ENCODE measurements around the gene SLC6A12. TPM values are rescaled to one million over a fixed set of nuclear protein-coding genes. Genes with fewer than 3 reads are reported as not detected.

Gene SLC6A12
- total RNA-seq, 1 experiment from 2014 or later = not detected

- H3K4me2 ChIP-seq (ENCODE audit: low read length) = peak overlapping the region; percentile 60
- intact Hi-C loops (cut with micrococcal nuclease) = no loop called here
- no peaks in the 10 kb centered on the region for H3F3A ChIP-seq (ENCODE audit: low read length, unreplicated experiment)
- H3K9me2 ChIP-seq (replicated peaks; ENCODE audit: low read length) = no peaks in the 10 kb centered on the region
- ATAC-seq (no peak), DNase-seq (no peak)
- H3K79me2 ChIP-seq (ENCODE audit: low read length) = no peaks in the 10 kb centered on the region
- H3K27ac ChIP-seq (ENCODE audit: low read length) = no peak overlapping the region
- BruUV-seq (replicated peaks) = no TSS peak
- H3K4me1 ChIP-seq (ENCODE audit: insufficient read depth, low read length) = no peaks in the 10 kb centered on the region
- POLR2A ChIA-PET (ENCODE audit: unreplicated experiment) = no interaction called here
- CTCF ChIA-PET = no interaction called here
- H3K27me3 ChIP-seq (ENCODE audit: low read length) = peaks cover 29% of the 10 kb centered on the region
- TF ChIP-seq CTCF (conservative IDR thresholded peaks at IDR 0.05; ENCODE audit: low read depth, low read length) (no peak), EZH2phosphoT487 (IDR thresholded peaks at IDR 0.05; ENCODE audit: borderline replicate concordance, low read length) (no peak), EZH2 (IDR thresholded peaks at IDR 0.05; ENCODE audit: low read length, unreplicated experiment) (no peak)
- H3K9me3 ChIP-seq (ENCODE audit: low read length) = no peaks in the 10 kb centered on the region
- H3K36me3 ChIP-seq (ENCODE audit: low read depth, low read length) = no peaks in the 10 kb centered on the region
- no peak overlapping the region for H3K9ac ChIP-seq (ENCODE audit: low read length)
- no peaks in the 10 kb centered on the region for H4K20me1 ChIP-seq (ENCODE audit: low read length)
- H3K4me3 ChIP-seq (ENCODE audit: low read length) = peak overlapping the region; percentile 42
- H2AFZ ChIP-seq (ENCODE audit: low read length) = peak overlapping the region; percentile 15; the same call in 1 of the 2 replicates
These were observed 427 bp downstream of the SLC6A12 start for GRCh38 chr12:213527-213932.

- Histone ChIP-seq H3K79me2 (ENCODE audit: low read length) (no peaks in the 10 kb centered on the region), H3K4me1 (ENCODE audit: insufficient read depth, low read length) (no peaks in the 10 kb centered on the region), H3F3A (ENCODE audit: low read length, unreplicated experiment) (no peaks in the 10 kb centered on the region), H3K4me3 (ENCODE audit: low read length) (peak overlapping the region; percentile 42), H3K36me3 (ENCODE audit: low read depth, low read length) (no peaks in the 10 kb centered on the region), H3K9ac (ENCODE audit: low read length) (no peak overlapping the region), H2AFZ (ENCODE audit: low read length) (peak overlapping the region; percentile 15; the same call in 1 of the 2 replicates), H4K20me1 (ENCODE audit: low read length) (no peaks in the 10 kb centered on the region), H3K27me3 (ENCODE audit: low read length) (peaks cover 35% of the 10 kb centered on the region), H3K4me2 (ENCODE audit: low read length) (peak overlapping the region; percentile 60), H3K9me3 (ENCODE audit: low read length) (no peaks in the 10 kb centered on the region), H3K27ac (ENCODE audit: low read length) (no peak overlapping the region), H3K9me2 (replicated peaks; ENCODE audit: low read length) (no peaks in the 10 kb centered on the region)
- no TSS peak for BruUV-seq (replicated peaks)
- no peak for DNase-seq
- POLR2A ChIA-PET (ENCODE audit: unreplicated experiment) = no interaction called here
- CTCF ChIA-PET = no interaction called here
- no peak for ATAC-seq
- TF ChIP-seq EZH2phosphoT487 (IDR thresholded peaks at IDR 0.05; ENCODE audit: borderline replicate concordance, low read length) = no peak
- no peak for TF ChIP-seq CTCF (conservative IDR thresholded peaks at IDR 0.05; ENCODE audit: low read depth, low read length)
- no peak for TF ChIP-seq EZH2 (IDR thresholded peaks at IDR 0.05; ENCODE audit: low read length, unreplicated experiment)
- intact Hi-C loops (cut with micrococcal nuclease) = no loop called here
These were observed 1.0 kb downstream of the SLC6A12 start for GRCh38 chr12:212715-213526.

GRCh38 chr12:212415-212714 is 1.6 kb downstream of the SLC6A12 start:
- DNase-seq = no peak
- H3K27ac ChIP-seq (ENCODE audit: low read length) = no peak overlapping the region
- H4K20me1 ChIP-seq (ENCODE audit: low read length) = no peaks in the 10 kb centered on the region
- no peak for TF ChIP-seq CTCF (conservative IDR thresholded peaks at IDR 0.05; ENCODE audit: low read depth, low read length)
- TF ChIP-seq EZH2phosphoT487 (IDR thresholded peaks at IDR 0.05; ENCODE audit: borderline replicate concordance, low read length) = no peak
- TF ChIP-seq EZH2 (IDR thresholded peaks at IDR 0.05; ENCODE audit: low read length, unreplicated experiment) = no peak
- CTCF ChIA-PET = no interaction called here
- H3K4me2 ChIP-seq (ENCODE audit: low read length) = no peak overlapping the region
- no peaks in the 10 kb centered on the region for H3K4me1 ChIP-seq (ENCODE audit: insufficient read depth, low read length)
- intact Hi-C loops (cut with micrococcal nuclease) = no loop called here
- H3K36me3 ChIP-seq (ENCODE audit: low read depth, low read length) = no peaks in the 10 kb centered on the region
- no TSS peak for BruUV-seq (replicated peaks)
- peaks cover 37% of the 10 kb centered on the region for H3K27me3 ChIP-seq (ENCODE audit: low read length)
- no peaks in the 10 kb centered on the region for H3K9me3 ChIP-seq (ENCODE audit: low read length)
- POLR2A ChIA-PET (ENCODE audit: unreplicated experiment) = no interaction called here
- no peak for ATAC-seq
- H3F3A ChIP-seq (ENCODE audit: low read length, unreplicated experiment) = no peaks in the 10 kb centered on the region
- no peaks in the 10 kb centered on the region for H3K9me2 ChIP-seq (replicated peaks; ENCODE audit: low read length)
- no peak overlapping the region for H2AFZ ChIP-seq (ENCODE audit: low read length)
- no peak overlapping the region for H3K9ac ChIP-seq (ENCODE audit: low read length)
- no peak overlapping the region for H3K4me3 ChIP-seq (ENCODE audit: low read length)
- no peaks in the 10 kb centered on the region for H3K79me2 ChIP-seq (ENCODE audit: low read length)
